Measurements from ENCODE around the gene LMF1. TPM values are rescaled to one million over a fixed set of nuclear protein-coding genes. Genes with fewer than 3 reads are reported as not detected.

LMF1 gene
- total and polyA plus RNA-seq, 2 of the 13 experiments (the other 11 are each of a cell fraction or from before 2014, with no cell fraction given): 6.8 to 8.5 TPM

DNA sequence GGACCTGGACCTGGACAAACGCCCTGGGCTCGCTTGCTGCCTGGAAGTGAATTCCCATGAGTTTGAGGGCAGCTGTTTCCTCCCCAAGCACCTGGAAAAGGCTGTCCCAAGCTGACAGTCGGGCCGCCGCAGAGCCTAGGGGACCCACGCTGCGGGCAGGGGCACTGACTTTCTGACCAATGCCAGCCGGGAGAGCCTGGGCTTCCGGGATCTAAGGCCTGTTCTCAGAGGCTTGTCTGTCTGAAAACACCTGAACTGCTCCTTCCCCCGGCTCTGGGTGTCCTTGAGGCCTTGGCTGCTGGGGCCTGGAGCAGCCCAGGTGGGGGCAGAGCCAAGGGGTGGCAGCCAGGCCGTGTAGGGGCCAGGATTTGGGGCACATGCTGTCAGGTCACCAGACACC is 72.6 kb downstream of the LMF1 start:
- WGBS (ENCODE audit: low lambda C conversion rate): 17% methylated on average over 1 of the region's 11 CpGs
- DNase-seq (ENCODE audit: low spot score): no peak
- no peak for FAIRE-seq
- TF ChIP-seq THRA (CRISPR knock-in tag; IDR thresholded peaks at IDR 0.05; ENCODE audit: borderline replicate concordance) (no peak), KDM1A (CRISPR knock-in tag; IDR thresholded peaks at IDR 0.05) (no peak), ZNF143 (CRISPR knock-in tag; IDR thresholded peaks at IDR 0.05) (no peak), ZNF766 (CRISPR knock-in tag; IDR thresholded peaks at IDR 0.05; ENCODE audit: borderline replicate concordance) (no peak), ZNF761 (CRISPR knock-in tag; conservative IDR thresholded peaks at IDR 0.05) (no peak), PAF1 (CRISPR knock-in tag; IDR thresholded peaks at IDR 0.05) (no peak), TSC22D2 (CRISPR knock-in tag; IDR thresholded peaks at IDR 0.05; ENCODE audit: borderline replicate concordance) (no peak), XRCC5 (optimal IDR thresholded peaks at IDR 0.05; ENCODE audit: low read length) (no peak), HMG20A (CRISPR knock-in tag; IDR thresholded peaks at IDR 0.05; ENCODE audit: borderline replicate concordance) (no peak), ZNF12 (CRISPR knock-in tag; IDR thresholded peaks at IDR 0.05) (no peak), KLF13 (CRISPR knock-in tag; IDR thresholded peaks at IDR 0.05) (no peak), ZNF879 (CRISPR knock-in tag; IDR thresholded peaks at IDR 0.05) (no peak), IKZF1 (IDR thresholded peaks at IDR 0.05) (no peak), FOXO4 (CRISPR knock-in tag; conservative IDR thresholded peaks at IDR 0.05) (no peak), ZFP41 (CRISPR knock-in tag; IDR thresholded peaks at IDR 0.05; ENCODE audit: borderline replicate concordance) (no peak)
- TF ChIP-seq, protein P1, sequence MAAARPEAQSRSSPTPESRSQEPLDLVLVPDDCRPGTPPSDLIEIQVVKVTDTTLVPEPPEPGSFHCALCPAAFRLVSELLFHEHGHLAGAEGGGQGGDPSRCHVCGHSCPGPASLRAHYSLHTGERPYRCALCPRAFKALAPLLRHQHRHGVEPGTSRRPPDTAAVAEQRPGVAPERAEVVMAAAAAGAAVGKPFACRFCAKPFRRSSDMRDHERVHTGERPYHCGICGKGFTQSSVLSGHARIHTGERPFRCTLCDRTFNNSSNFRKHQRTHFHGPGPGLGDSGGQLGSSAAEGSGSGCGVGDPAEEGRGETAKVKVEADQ (CRISPR knock-in tag; IDR thresholded peaks at IDR 0.05; ENCODE audit: borderline replicate concordance): no peak
- TF ChIP-seq, protein P2, sequence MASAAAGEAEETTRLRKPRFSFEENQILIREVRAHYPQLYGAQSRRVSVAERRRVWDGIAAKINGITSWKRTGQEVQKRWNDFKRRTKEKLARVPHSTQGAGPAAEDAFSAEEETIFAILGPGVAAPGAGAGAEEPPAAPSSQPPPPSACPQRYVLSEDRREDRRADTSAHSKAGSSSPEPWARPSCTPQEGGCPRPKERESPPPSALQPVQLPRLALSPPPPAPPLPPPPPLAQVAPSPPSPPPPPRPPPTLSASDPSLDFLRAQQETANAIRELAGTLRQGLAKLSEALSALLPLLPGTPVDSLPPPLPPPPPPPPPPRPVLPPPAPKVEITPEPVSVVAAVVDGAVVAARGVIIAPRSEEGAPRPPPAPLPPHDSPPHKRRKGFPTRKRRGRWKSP (CRISPR knock-in tag; IDR thresholded peaks at IDR 0.05): no peak
- TF ChIP-seq, protein P3, sequence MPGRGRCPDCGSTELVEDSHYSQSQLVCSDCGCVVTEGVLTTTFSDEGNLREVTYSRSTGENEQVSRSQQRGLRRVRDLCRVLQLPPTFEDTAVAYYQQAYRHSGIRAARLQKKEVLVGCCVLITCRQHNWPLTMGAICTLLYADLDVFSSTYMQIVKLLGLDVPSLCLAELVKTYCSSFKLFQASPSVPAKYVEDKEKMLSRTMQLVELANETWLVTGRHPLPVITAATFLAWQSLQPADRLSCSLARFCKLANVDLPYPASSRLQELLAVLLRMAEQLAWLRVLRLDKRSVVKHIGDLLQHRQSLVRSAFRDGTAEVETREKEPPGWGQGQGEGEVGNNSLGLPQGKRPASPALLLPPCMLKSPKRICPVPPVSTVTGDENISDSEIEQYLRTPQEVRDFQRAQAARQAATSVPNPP (CRISPR knock-in tag; IDR thresholded peaks at IDR 0.05): no peak
- TF ChIP-seq, protein P4, sequence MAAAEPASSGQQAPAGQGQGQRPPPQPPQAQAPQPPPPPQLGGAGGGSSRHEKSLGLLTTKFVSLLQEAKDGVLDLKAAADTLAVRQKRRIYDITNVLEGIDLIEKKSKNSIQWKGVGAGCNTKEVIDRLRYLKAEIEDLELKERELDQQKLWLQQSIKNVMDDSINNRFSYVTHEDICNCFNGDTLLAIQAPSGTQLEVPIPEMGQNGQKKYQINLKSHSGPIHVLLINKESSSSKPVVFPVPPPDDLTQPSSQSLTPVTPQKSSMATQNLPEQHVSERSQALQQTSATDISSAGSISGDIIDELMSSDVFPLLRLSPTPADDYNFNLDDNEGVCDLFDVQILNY (CRISPR knock-in tag; conservative IDR thresholded peaks at IDR 0.05): no peak

More for the DNA sequence above, 72.6 kb downstream of the LMF1 start:
- no peaks in the 10 kb centered on the region for H3K9me3 ChIP-seq (ENCODE audit: low read length)
- ChIA-PET CTCF (ENCODE audit: low intra/inter-chr PET ratio, low total read pairs) (no interaction called here), POLR2A (no interaction called here)
- H3K79me2 ChIP-seq (ENCODE audit: insufficient read depth, low read length): no peaks in the 10 kb centered on the region
- H3K27me3 ChIP-seq (ENCODE audit: control insufficient read depth in 1 of 2, insufficient read depth in 2 of 2, low read length in 2 of 2): no peaks in the 10 kb centered on the region; a peak in 1 of 5 replicates
- intact Hi-C loops (cut with micrococcal nuclease; ENCODE audit: unreplicated experiment): no loop called here
- H4K20me1 ChIP-seq (ENCODE audit: insufficient read depth, low read length): 0 out of 2 replicates have a peak, but pooled peaks cover 2% of the 10 kb centered on the region
- H3K9ac ChIP-seq (ENCODE audit: insufficient read depth, low read depth, low read length): no peak overlapping the region
- no peak overlapping the region for H3K27ac ChIP-seq (ENCODE audit: extremely low read length, insufficient read depth, low read length)
- H3K36me3 ChIP-seq (replicated peaks in 1 of 2; ENCODE audit: control insufficient read depth in 1 of 2, insufficient read depth in 2 of 2, low read length in 2 of 2): no peaks in the 10 kb centered on the region
- H2AFZ ChIP-seq (ENCODE audit: low read length): no peak overlapping the region
- ATAC-seq: no peak
- no peak overlapping the region for H3K4me2 ChIP-seq (ENCODE audit: low read depth, low read length)
- in situ Hi-C loops (cut with HindIII; ENCODE audit: extremely low pct_ligation_motif_present, low pct_unique_long_range_greater_than_20kb): loop anchor here (10.0 kb wide), 1 partner anchor 63 kb away; no protein-coding TSS in a partner anchor
- BruUV-seq (replicated peaks): no TSS peak
- H3K4me1 ChIP-seq (ENCODE audit: insufficient read depth, low read length): no peaks in the 10 kb centered on the region
- no peak overlapping the region for H3K4me3 ChIP-seq (replicated peaks in 1 of 3; ENCODE audit: insufficient read depth in 1 of 3, low read depth in 2 of 3, low read length in 3 of 3)

All from HepG2 (cell line).